Dermis blood vessel endothelial cell (primary cell): ENCODE measurements around the gene RASGRF2. TPM values are rescaled to one million over a fixed set of nuclear protein-coding genes. Genes with fewer than 3 reads are reported as not detected.
"Not testable (repeated sequence)": the region's sequence is repeated elsewhere in the genome, so short reads cannot be mapped to it uniquely, and the experiment has no call there.

Experiments used
- DNase-seq: peaks from one replicate; pipeline ENCODE4 v3.0.0; 2010
- total RNA-seq: library from RNA; depleted of rRNA; stranded (reverse); fragments of >200 nt; gene quantifications from 2 replicates; pipeline ENCODE4 v1.2.3, GENCODE V29; 2014

RASGRF2 gene
- total RNA-seq, 1 donor from 2014 or later, result 26.4 TPM

DNA sequence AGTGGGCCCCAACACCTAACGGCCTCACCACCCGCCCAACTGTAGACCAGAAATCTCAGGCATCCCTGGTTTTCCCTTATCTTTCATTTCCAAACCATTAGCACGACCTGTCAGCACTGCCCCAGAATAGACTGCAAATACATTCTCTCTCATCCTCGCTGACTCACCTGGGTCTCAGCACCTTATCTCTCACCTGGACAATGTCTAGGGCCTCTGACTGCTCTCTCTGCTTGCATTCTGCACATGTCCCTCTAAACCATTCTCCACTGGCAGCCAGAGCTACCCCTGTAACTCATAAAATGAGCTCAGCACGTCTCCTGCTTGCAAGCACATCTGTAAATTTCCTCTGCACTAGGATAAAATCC lies 285.7 kb downstream of the RASGRF2 start:
- no peak for DNase-seq

DNA sequence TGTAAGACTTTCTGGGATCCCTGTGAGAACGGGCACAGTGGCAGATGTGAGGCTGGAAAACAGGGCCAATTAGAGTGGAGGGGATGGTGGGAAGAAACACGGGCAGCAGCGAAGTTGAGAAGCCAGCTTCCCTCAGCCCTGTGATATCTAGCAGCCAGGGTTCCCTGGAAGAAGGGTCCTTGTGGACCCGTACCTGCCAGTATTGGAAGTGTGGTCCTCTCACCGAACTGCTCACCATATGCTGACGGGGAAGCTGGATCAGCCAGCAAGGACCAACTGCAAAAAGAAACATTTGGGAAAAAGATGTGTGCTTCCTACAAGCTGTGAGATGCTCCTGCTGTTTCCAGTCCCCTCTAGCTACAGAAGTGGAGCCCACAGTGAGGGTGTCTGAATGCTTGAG lies 286.5 kb downstream of the RASGRF2 start:
- no peak for DNase-seq

DNA sequence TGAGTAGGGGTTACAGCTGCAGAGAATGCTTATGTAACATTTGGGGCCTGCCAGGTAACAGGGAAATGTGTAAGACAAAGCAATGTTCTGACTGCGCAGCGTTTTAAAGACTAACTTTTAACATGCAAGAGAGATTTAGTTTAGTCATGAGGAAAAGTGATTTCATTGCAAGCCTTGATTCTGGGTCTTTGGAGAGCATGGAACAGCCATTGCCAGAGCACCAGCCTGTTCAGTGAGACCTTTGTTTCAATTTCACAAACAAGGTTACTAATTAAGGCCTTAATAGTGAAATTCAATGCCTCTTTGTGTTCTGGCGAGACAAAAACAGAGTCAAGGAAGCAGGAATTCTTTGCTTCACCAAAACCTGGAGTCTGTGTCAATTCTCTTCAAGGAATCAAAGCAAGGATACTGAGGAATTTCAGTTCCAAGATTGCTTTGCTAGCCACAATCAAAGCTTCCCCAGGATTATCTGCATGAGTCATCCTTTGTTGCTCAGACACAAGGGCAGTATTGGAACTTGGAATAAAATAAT lies 287.3 kb downstream of the RASGRF2 start:
- peak; percentile 66 for DNase-seq

DNA sequence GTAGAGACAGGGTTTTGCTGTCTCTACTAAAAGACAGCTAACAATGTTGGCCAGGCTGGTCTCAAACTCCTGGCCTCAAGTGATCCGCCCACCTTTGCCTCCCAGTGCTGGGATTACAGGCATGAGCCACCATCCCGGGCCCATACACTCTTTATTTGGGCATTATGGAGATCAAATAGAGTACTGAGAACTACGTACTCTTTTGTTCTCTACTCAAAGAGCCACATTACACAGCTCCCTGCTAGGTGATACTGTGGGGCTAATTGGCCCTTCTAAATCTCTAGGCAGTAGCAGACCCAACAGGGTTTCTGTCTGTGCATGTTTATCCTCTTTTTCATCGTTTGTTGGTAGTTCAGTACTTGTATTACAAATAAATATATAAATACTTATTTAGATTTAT lies 289.1 kb downstream of the RASGRF2 start:
- DNase-seq, result no peak

DNA sequence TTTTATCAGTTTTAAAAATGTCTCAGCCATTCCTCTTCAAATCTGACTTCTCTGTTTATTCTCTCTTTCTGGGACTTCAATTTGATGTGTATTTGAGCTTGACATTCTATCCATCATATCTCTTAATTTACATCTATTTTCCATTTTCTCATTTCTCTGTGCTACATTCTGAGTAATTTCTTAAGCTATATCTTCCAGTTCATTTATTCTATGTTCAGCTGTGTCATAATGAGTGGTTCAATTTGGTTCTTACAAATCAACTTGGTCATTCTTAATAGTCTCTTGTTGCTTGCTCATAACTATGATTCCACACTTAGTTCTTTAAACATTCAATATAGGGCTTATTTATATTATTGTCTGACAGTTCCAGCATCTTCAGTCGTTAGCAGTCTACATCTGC lies 289.8 kb downstream of the RASGRF2 start:
- DNase-seq, result no peak

DNA sequence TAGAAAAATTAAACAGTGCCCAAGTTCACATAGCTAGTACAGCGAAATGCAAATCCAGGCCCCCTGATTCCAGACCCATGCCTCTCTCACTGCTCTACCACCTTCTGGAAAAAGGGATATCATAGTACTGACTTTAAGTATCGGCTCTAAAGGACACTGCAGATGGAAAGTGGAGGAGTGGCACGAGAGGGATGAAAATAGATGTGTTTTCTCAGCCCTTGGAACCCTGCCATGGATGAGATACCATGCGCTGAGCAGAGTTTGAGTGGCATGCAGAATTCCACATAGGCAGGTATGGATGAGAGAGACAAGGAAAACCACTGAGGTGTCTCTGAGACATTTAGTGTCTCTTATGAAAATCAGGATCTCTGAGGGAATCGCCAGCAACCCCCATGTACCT lies 291.8 kb downstream of the RASGRF2 start:
- no peak for DNase-seq

DNA sequence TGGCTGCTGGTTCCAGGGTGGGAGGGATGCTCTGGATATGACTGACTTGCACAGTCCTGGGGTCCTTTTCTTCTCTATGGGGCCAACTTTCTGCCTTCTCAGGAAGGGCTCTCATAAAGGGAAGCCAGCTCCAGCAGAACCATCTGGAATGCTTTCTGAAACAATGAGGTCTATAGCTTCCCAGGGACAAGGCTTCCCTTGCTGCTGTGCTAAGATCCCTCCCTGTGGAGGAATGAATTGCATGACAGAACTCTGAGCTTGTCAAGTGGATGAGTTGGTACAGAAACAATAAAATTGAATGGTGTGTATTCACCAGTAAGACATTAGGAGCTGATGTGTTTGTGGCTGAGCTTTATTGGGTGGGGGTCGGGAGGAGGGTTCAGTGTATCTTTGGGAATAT lies 292.7 kb downstream of the RASGRF2 start:
- DNase-seq, result no peak

DNA sequence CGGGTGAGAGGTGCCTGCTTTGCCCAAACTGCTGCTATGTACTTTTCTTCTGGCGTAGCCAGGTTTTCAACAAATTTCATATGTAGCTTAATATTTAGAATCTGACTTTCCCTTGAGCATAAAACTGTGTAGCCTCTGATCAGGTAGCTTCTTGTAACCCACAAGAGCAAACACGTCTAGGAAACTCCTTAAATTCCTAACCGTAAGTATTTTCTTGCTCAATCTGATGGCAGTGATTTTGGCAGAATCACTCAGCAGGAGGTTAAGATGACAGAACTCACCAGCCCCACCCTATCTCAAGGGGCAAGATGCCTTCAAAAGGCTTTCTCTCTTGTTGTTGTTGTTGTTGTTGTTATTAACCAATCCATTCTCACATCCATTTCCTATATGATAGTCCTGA lies 293.7 kb downstream of the RASGRF2 start:
- no peak for DNase-seq

DNA sequence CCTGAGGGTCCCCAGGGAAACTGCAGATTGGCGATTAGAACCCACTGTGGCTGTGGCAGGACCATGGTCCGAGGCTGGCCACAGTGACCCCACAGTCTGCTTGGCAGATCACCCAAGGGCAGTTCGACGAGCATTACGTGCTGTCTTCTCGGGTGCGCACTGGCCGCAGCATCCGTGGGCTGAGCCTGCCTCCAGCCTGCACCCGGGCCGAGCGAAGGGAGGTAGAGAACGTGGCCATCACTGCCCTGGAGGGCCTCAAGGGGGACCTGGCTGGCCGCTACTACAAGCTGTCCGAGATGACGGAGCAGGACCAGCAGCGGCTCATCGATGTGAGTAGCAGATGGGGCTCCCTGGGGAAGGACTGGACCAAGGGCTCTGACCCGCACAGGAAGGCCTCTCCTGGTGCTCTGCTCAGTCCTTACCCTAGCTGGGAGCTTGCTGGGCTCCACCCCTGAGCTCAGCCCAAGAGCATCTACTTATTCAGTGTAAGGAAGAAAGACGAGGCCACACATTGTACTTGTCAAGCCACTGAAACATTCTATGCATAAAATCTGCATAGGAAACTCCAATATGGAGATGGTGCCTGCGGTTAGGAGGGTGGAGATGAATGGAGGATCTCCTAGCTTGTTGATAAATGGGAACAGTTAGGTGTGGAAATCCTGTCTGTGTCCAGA lies 294.9 kb downstream of the RASGRF2 start:
- DNase-seq, result no peak

DNA sequence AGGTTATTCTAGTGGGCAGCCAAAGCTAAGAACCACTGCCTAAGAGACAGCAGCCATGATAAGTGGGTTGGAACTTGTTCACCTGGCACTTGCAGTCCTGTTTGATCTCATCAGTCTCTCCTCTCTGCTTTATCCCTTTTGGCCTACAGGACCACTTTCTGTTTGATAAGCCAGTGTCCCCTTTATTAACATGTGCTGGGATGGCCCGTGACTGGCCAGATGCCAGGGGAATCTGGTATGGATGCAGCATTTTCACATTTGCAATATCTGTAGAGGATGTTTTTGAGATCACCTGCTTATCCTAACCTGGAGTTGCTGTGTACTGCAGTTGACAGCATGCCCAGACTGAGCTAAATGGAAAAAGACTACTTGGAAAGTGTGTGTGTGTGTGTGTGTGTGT lies 296.6 kb downstream of the RASGRF2 start:
- DNase-seq, result no peak

DNA sequence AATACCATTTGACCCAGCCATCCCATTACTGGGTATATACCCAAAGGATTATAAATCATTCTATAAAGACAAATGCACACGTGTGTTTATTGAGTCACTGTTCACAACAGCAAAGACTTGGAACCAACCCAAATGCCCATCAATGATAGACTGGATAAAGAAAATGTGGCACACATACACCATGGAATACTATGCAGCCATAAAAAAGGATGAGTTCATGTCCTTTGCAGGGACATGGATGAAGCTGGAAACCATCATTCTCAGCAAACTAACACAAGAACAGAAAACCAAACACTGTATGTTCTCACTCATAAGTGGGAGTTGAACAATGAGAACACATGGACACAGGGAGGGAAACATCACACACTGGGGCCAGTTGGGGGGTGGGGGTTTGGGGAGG lies 302.6 kb downstream of the RASGRF2 start:
- not testable (repeated sequence) for DNase-seq

DNA sequence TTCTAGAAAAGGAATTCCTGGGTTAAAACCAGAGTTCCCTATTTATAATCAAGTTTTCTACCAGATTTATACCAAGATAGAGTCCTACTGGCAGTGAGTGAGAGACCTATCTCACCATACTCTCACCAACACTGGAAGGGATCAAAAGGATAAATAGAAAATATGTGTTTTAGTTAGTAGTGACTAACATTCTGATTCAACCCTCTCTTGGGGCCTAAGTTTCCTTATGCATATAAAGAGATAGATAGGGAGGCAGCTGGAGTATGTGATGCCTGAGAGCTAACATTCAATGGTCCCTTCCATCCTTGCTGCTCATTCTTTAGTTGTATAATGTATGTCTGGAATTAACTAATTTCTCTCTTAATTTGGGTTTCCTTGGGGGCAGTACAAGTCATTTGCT lies 304.9 kb downstream of the RASGRF2 start:
- DNase-seq, result no peak

DNA sequence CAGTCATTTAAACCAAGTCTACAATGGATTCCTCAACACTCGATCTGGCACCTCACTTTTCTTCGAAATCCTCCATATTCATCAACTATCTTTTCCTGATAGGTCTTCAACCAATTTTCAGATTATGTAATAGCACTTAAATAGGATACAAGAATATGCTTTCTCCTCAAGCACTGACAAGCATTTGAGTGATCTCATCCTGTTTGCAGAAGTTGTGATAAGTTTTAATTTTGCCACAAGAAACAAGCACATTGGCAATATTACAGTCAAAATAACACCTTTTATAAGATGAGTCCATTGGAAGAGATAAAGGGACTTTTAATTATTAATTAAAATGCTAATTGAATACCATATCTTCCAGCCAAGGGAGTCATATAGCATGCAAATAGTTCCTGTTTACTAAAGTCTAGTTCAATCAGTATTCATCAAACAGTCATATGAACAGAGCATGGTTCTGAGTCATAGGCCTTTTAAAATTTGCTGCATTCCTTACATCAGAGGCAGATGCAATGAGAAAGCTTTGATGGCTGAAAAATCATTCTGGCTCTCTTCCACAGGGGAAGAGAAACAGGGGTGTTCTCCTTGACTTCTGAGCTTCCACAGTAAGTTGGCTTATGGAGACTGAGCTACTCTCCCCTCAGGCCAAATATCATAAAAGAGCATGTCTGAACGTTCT lies 308.5 kb downstream of the RASGRF2 start:
- DNase-seq, result peak; percentile 46

DNA sequence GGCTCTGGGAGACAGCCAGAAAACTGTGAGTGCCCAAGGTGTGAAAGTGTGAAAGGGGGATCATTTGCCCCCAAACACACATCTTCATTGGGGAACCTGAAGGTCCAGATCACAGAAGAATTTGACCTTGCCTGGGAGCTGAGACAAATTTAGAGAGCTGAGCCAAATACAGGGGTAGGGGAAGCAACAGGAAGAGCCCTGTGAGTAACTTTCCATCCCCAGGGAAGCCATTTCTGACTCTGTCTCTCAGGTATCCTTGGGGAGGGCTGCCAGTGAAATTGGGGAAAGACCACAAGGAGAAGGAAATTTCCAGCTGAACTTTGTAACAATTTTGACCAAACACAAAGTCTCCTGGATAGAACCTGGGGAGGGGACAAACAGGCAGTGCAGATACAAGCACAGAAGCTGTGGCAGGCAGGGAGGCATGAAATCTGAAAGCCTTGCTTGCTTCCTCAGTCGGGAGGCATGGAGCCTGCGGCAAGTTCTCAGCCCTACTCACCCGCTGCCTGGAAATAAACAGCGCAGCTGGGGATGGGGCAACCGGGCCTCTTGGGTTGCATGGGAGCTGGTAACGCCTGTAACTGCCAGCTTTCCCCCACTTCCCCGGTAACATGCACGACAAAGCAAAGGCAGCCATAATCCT lies 309.7 kb downstream of the RASGRF2 start:
- DNase-seq, result no peak

DNA sequence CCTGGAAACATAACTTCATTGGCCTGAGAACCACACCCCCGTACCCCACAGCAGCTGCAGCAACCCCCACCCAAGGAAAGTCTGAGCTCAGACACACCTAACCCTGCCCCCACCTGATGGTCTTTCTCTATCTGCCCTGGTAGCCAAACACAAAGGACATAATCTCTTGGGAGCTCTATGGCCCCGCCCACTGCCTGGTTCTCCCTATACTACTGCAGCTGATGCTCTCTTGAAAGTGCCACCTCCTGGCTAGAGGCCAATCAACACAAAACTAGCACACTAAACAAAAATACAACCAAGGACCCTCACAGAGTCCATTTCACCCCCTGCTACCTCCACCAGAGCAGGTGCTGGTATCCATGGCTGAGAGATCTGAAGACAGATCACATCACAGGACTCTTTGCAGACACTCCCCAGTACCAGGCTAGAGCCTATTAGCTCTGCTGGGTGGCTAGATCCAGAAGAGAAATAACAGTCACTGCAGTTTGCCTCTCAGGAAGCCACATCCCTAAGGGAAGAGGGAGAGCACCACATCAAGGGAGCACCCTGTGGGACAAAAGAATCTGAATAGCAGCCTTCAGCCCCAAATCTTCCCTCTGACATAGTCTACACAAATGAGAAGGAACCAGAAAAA lies 310.3 kb downstream of the RASGRF2 start:
- not testable (repeated sequence) for DNase-seq
